Measurements from ENCODE around the gene C5orf63. TPM values are rescaled to one million over a fixed set of nuclear protein-coding genes. Genes with fewer than 3 reads are reported as not detected.

The C5orf63 gene
- total and polyA plus RNA-seq, 2 of the 13 experiments (the other 11 are each of a cell fraction or from before 2014, with no cell fraction given) = 7.9 to 8.8 TPM

GRCh38 chr5:127068493-127069214 is 4.6 kb downstream of the C5orf63 start:
- ChIA-PET POLR2A (no interaction called here), CTCF (ENCODE audit: low intra/inter-chr PET ratio, low total read pairs) (no interaction called here)
- DNase-seq (ENCODE audit: low spot score) = no peak
- TF ChIP-seq MAFF (IDR thresholded peaks at IDR 0.05; ENCODE audit: low read depth, low read length) (peak; percentile 22; the same call in 1 of the 2 replicates), ZNF713 (CRISPR knock-in tag; IDR thresholded peaks at IDR 0.05) (no peak), MAFK (conservative IDR thresholded peaks at IDR 0.05 in 1 of 2, IDR thresholded peaks at IDR 0.05 in 1 of 2; ENCODE audit: low read length in 2 of 2) (peak; percentile 22 to 33; a peak in 2 of 4 replicates)
- no peak for FAIRE-seq
- WGBS (ENCODE audit: low lambda C conversion rate) = 92% methylated on average over 2 of the region's 2 CpGs
- in situ Hi-C loops (cut with HindIII; ENCODE audit: extremely low pct_ligation_motif_present, low pct_unique_long_range_greater_than_20kb) = no loop called here
- Histone ChIP-seq H3K4me3 (replicated peaks in 1 of 3; ENCODE audit: insufficient read depth in 1 of 3, low read depth in 2 of 3, low read length in 3 of 3) (no peak overlapping the region), H4K20me1 (ENCODE audit: insufficient read depth, low read length) (no peaks in the 10 kb centered on the region), H3K27ac (ENCODE audit: extremely low read length, insufficient read depth, low read length) (no peak overlapping the region), H3K36me3 (replicated peaks in 1 of 2; ENCODE audit: control insufficient read depth in 1 of 2, insufficient read depth in 2 of 2, low read length in 2 of 2) (peaks cover 0 to 3% of the 10 kb centered on the region in 2 experiments; a peak in 2 of 5 replicates), H3K27me3 (ENCODE audit: control insufficient read depth in 1 of 2, insufficient read depth in 2 of 2, low read length in 2 of 2) (no peaks in the 10 kb centered on the region), H3K4me1 (ENCODE audit: insufficient read depth, low read length) (peaks cover 12% of the 10 kb centered on the region), H2AFZ (ENCODE audit: low read length) (no peak overlapping the region), H3K79me2 (ENCODE audit: insufficient read depth, low read length) (no peaks in the 10 kb centered on the region), H3K9ac (ENCODE audit: insufficient read depth, low read depth, low read length) (no peak overlapping the region), H3K4me2 (ENCODE audit: low read depth, low read length) (no peak overlapping the region), H3K9me3 (ENCODE audit: low read length) (no peaks in the 10 kb centered on the region)
- intact Hi-C loops (cut with micrococcal nuclease; ENCODE audit: unreplicated experiment) = no loop called here
- ATAC-seq = no peak
- BruUV-seq (replicated peaks) = no TSS peak

GRCh38 chr5:127066721-127067120 is 6.6 kb downstream of the C5orf63 start:
- no peaks in the 10 kb centered on the region for H3K4me1 ChIP-seq (ENCODE audit: insufficient read depth, low read length)
- no peaks in the 10 kb centered on the region for H3K79me2 ChIP-seq (ENCODE audit: insufficient read depth, low read length)
- H3K27me3 ChIP-seq (ENCODE audit: control insufficient read depth in 1 of 2, insufficient read depth in 2 of 2, low read length in 2 of 2) = no peaks in the 10 kb centered on the region
- no peaks in the 10 kb centered on the region for H4K20me1 ChIP-seq (ENCODE audit: insufficient read depth, low read length)
- DNase-seq (ENCODE audit: low spot score) (no peak), ATAC-seq (no peak), FAIRE-seq (no peak)
- ChIA-PET CTCF (ENCODE audit: low intra/inter-chr PET ratio, low total read pairs) (no interaction called here), POLR2A (no interaction called here)
- intact Hi-C loops (cut with micrococcal nuclease; ENCODE audit: unreplicated experiment) = no loop called here
- H3K4me3 ChIP-seq (replicated peaks in 1 of 3; ENCODE audit: insufficient read depth in 1 of 3, low read depth in 2 of 3, low read length in 3 of 3) = no peak overlapping the region
- H3K4me2 ChIP-seq (ENCODE audit: low read depth, low read length) = no peak overlapping the region
- H3K9me3 ChIP-seq (ENCODE audit: low read length) = no peaks in the 10 kb centered on the region
- in situ Hi-C loops (cut with HindIII; ENCODE audit: extremely low pct_ligation_motif_present, low pct_unique_long_range_greater_than_20kb) = no loop called here
- H3K36me3 ChIP-seq (replicated peaks in 1 of 2; ENCODE audit: control insufficient read depth in 1 of 2, insufficient read depth in 2 of 2, low read length in 2 of 2) = peaks cover 0 to 3% of the 10 kb centered on the region in 2 experiments; a peak in 2 of 5 replicates
- no peak overlapping the region for H3K9ac ChIP-seq (ENCODE audit: insufficient read depth, low read depth, low read length)
- H3K27ac ChIP-seq (ENCODE audit: extremely low read length, insufficient read depth, low read length) = no peak overlapping the region
- BruUV-seq (replicated peaks) = no TSS peak
- H2AFZ ChIP-seq (ENCODE audit: low read length) = no peak overlapping the region
- TF ChIP-seq U2AF2 (IDR thresholded peaks at IDR 0.05; ENCODE audit: low read depth, low read length) (no peak), ZFAT (CRISPR knock-in tag; conservative IDR thresholded peaks at IDR 0.05) (no peak), KLF6 (CRISPR knock-in tag; IDR thresholded peaks at IDR 0.05) (no peak), KDM5A (IDR thresholded peaks at IDR 0.05; ENCODE audit: borderline replicate concordance, low read length) (no peak), ZNF180 (CRISPR knock-in tag; IDR thresholded peaks at IDR 0.05; ENCODE audit: borderline replicate concordance, low read depth) (no peak), CBX5 (CRISPR knock-in tag; IDR thresholded peaks at IDR 0.05; ENCODE audit: borderline replicate concordance) (no peak), KLF15 (CRISPR knock-in tag; IDR thresholded peaks at IDR 0.05; ENCODE audit: borderline replicate concordance) (no peak), MBNL3 (CRISPR knock-in tag; conservative IDR thresholded peaks at IDR 0.05) (no peak), IKZF4 (CRISPR knock-in tag; IDR thresholded peaks at IDR 0.05; ENCODE audit: borderline replicate concordance, low read depth, not compliant biosample characterization) (no peak), GRHL1 (CRISPR knock-in tag; conservative IDR thresholded peaks at IDR 0.05) (no peak), JDP2 (CRISPR knock-in tag; IDR thresholded peaks at IDR 0.05; ENCODE audit: borderline replicate concordance) (no peak), NFE2 (CRISPR knock-in tag; IDR thresholded peaks at IDR 0.05) (no peak)
- TF ChIP-seq, protein P1, sequence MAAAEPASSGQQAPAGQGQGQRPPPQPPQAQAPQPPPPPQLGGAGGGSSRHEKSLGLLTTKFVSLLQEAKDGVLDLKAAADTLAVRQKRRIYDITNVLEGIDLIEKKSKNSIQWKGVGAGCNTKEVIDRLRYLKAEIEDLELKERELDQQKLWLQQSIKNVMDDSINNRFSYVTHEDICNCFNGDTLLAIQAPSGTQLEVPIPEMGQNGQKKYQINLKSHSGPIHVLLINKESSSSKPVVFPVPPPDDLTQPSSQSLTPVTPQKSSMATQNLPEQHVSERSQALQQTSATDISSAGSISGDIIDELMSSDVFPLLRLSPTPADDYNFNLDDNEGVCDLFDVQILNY (CRISPR knock-in tag; conservative IDR thresholded peaks at IDR 0.05) = no peak
